SKM-1 (cell line): ENCODE data around the gene ARIH2.

Source experiments
- DNase-seq: peaks from one replicate; lab custom pipeline; 2025; ENCODE audit not compliant: unreplicated experiment; lab: John Stamatoyannopoulos, UW

ARIH2 gene

GRCh38 chr3:49034650-49035049 is 116.0 kb downstream of the ARIH2 start:
- DNase-seq: no peak

GRCh38 chr3:49035281-49035680 is 116.6 kb downstream of the ARIH2 start:
- no peak for DNase-seq
